ENCODE data around the gene SMG1. TPM values are rescaled to one million over a fixed set of nuclear protein-coding genes. Genes with fewer than 3 reads are reported as not detected.
"Not testable (repeated sequence)": the region's sequence is repeated elsewhere in the genome, so short reads cannot be mapped to it uniquely, and the experiment has no call there.

SMG1 gene
- total and polyA plus RNA-seq, 4 donors: 11.3 to 139 (median 43.0) TPM

DNA sequence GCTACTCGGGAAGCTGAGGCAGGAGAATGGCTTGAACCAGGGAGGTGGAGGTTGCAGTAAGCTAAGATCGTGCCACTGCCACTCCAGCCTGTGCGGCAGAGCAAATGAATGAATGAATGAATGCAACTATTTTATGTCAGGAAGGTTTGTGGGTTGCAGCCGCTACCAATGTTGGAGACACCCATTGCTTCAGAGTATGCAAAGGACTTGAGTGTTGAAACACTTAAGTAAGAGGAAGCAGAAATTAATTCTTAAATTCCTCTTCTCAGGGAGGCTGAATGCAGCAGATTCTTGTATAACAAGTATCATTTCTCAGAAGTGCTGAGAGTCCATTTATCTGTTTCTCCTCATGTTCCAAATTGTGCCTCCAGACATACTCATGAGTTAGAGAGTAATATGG is 151.6 kb downstream of the SMG1 start:
- DNase-seq; H3K4me1 ChIP-seq (ENCODE audit: control insufficient read depth in 5 of 5, insufficient read depth in 5 of 5, low read length in 5 of 5); H3K4me3 ChIP-seq; ATAC-seq (ENCODE audit: insufficient read depth, low FRiP score); H3K36me3 ChIP-seq (ENCODE audit: control insufficient read depth in 4 of 4, insufficient read depth in 4 of 4, low read length in 4 of 4); H3K27me3 ChIP-seq (ENCODE audit: control insufficient read depth in 3 of 3, insufficient read depth in 3 of 3, low read length in 2 of 3); H3K9me3 ChIP-seq (ENCODE audit: control insufficient read depth in 4 of 4, insufficient read depth in 3 of 4, low read length in 3 of 4); H3K9ac ChIP-seq (ENCODE audit: insufficient read depth in 1 of 2, low read length in 2 of 2); H3K27ac ChIP-seq (ENCODE audit: low read depth in 1 of 2, low read length in 1 of 2): not testable (repeated sequence)
- 51 to 79% methylated on average over 4 of the region's 4 CpGs for WGBS, 2 donors

DNA sequence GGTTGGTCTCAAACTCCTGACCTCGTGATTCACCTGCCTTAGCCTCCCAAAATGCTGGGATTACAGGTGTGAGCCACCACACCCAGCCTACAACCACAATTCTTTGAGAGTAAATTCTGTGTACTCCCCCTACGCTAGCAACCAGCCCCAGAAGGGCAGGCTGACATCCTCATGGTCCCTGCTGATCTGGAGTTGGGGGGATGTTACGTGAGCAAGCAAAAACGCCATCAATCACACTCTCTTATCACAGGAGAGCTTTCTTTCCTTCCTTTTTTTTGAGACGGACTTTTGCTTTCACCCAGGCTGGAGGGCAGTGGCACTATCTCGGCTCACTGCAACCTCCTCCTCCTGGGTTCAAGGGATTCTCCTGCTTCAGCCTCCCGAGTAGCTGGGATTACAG is 154.0 kb downstream of the SMG1 start:
- WGBS, 2 donors: 41 to 63% methylated on average over 7 of the region's 7 CpGs
- not testable (repeated sequence) for H3K4me1 ChIP-seq (ENCODE audit: control insufficient read depth in 5 of 5, insufficient read depth in 5 of 5, low read length in 5 of 5); DNase-seq; H3K4me3 ChIP-seq; H3K27ac ChIP-seq (ENCODE audit: low read depth in 1 of 2, low read length in 1 of 2); ATAC-seq (ENCODE audit: insufficient read depth, low FRiP score); H3K27me3 ChIP-seq (ENCODE audit: control insufficient read depth in 3 of 3, insufficient read depth in 3 of 3, low read length in 2 of 3); H3K9ac ChIP-seq (ENCODE audit: insufficient read depth in 1 of 2, low read length in 2 of 2); H3K36me3 ChIP-seq (ENCODE audit: control insufficient read depth in 4 of 4, insufficient read depth in 4 of 4, low read length in 4 of 4); H3K9me3 ChIP-seq (ENCODE audit: control insufficient read depth in 4 of 4, insufficient read depth in 3 of 4, low read length in 3 of 4)

DNA sequence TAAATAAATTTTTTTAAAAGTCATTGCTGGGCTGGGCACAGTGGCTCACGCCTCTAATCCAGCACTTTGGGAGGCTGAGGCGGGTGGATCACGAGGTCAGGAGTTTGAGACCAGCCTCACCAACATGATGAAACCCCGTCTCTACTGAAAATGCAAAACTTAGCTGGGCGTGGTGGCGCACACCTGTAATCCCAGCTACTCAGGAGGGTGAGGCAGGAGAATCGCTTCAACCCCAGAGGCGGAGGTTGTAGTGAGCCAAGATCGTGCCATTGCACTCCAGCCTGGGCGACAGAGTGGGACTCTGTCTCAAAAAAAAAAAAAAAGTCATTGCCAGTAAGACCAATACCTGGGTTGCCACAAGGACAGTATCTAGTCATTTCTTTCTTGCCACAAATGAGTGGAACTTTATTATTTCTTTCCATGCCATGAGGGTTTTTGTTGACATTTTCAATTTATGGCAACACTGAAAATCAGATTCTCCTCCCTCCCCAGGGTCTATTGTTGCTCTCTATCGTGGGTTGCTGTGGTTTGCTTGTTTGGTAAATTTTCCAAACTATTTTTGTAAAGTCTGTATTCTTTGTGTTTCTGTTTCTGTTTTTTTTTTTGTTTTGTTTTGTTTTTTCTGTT is 155.8 kb downstream of the SMG1 start:
- H3K27ac ChIP-seq (ENCODE audit: low read depth in 1 of 2, low read length in 1 of 2); H3K4me1 ChIP-seq (ENCODE audit: control insufficient read depth in 5 of 5, insufficient read depth in 5 of 5, low read length in 5 of 5); DNase-seq; H3K9ac ChIP-seq (ENCODE audit: insufficient read depth in 1 of 2, low read length in 2 of 2); H3K27me3 ChIP-seq (ENCODE audit: control insufficient read depth in 3 of 3, insufficient read depth in 3 of 3, low read length in 2 of 3); H3K9me3 ChIP-seq (ENCODE audit: control insufficient read depth in 4 of 4, insufficient read depth in 3 of 4, low read length in 3 of 4); ATAC-seq (ENCODE audit: insufficient read depth, low FRiP score); H3K4me3 ChIP-seq; H3K36me3 ChIP-seq (ENCODE audit: control insufficient read depth in 4 of 4, insufficient read depth in 4 of 4, low read length in 4 of 4): not testable (repeated sequence)
- 93 to 95% methylated on average over 11 of the region's 11 CpGs for WGBS, 2 donors

DNA sequence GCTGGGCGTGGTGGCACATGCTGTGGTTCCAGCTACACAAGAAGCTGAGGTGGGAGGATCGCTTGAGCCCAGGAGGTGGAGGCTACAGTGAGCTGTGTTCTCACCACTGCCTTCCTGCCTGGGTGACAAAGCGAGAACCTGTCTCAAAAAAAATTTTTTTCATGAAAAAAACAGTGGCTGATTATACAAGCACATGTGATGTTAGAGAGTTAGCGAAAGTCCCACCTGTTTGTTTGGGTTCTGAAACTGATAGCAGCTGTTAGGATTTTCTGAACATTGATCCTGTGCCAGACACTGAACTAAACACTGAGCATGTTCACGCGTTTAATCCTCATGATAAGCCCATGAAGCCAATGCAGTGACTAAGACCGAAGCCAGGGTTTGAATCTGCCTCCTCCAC is 159.0 kb downstream of the SMG1 start:
- not testable (repeated sequence) for H3K27ac ChIP-seq (ENCODE audit: low read depth in 1 of 2, low read length in 1 of 2); H3K36me3 ChIP-seq (ENCODE audit: control insufficient read depth in 4 of 4, insufficient read depth in 4 of 4, low read length in 4 of 4); H3K9ac ChIP-seq (ENCODE audit: insufficient read depth in 1 of 2, low read length in 2 of 2); DNase-seq; H3K4me3 ChIP-seq; H3K4me1 ChIP-seq (ENCODE audit: control insufficient read depth in 5 of 5, insufficient read depth in 5 of 5, low read length in 5 of 5); H3K27me3 ChIP-seq (ENCODE audit: control insufficient read depth in 3 of 3, insufficient read depth in 3 of 3, low read length in 2 of 3); ATAC-seq (ENCODE audit: insufficient read depth, low FRiP score); H3K9me3 ChIP-seq (ENCODE audit: control insufficient read depth in 4 of 4, insufficient read depth in 3 of 4, low read length in 3 of 4)
- WGBS, 2 donors: 68 to 71% methylated on average over 6 of the region's 7 CpGs

DNA sequence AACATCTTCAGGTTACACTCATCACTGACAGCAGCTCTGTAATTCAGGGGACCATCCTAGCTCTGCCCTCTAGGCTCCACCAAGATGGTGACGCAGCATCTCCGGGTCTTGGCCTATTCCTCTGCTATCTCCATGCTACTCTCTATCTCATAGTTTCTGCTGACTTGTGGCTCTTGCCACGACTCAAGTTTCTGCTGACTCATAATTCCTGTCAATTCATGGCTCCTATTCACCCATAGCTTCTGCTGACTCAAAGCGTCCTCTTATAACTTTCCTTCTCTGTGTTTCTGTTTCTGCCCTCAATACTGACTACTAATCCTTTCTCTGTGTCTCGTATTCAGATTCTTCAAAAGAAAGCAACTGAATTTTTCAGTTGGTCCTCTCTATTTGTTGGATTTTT is 163.5 kb downstream of the SMG1 start:
- peak; percentile 22 for ATAC-seq (ENCODE audit: insufficient read depth, low FRiP score)
- not testable (repeated sequence) for H3K27me3 ChIP-seq (ENCODE audit: control insufficient read depth in 3 of 3, insufficient read depth in 3 of 3, low read length in 2 of 3); H3K9me3 ChIP-seq (ENCODE audit: control insufficient read depth in 4 of 4, insufficient read depth in 3 of 4, low read length in 3 of 4); DNase-seq; H3K4me1 ChIP-seq (ENCODE audit: control insufficient read depth in 5 of 5, insufficient read depth in 5 of 5, low read length in 5 of 5); H3K9ac ChIP-seq (ENCODE audit: insufficient read depth in 1 of 2, low read length in 2 of 2); H3K4me3 ChIP-seq; H3K36me3 ChIP-seq (ENCODE audit: control insufficient read depth in 4 of 4, insufficient read depth in 4 of 4, low read length in 4 of 4); H3K27ac ChIP-seq (ENCODE audit: low read depth in 1 of 2, low read length in 1 of 2)
- 22 to 32% methylated on average over 3 of the region's 5 CpGs for WGBS, 2 donors

DNA sequence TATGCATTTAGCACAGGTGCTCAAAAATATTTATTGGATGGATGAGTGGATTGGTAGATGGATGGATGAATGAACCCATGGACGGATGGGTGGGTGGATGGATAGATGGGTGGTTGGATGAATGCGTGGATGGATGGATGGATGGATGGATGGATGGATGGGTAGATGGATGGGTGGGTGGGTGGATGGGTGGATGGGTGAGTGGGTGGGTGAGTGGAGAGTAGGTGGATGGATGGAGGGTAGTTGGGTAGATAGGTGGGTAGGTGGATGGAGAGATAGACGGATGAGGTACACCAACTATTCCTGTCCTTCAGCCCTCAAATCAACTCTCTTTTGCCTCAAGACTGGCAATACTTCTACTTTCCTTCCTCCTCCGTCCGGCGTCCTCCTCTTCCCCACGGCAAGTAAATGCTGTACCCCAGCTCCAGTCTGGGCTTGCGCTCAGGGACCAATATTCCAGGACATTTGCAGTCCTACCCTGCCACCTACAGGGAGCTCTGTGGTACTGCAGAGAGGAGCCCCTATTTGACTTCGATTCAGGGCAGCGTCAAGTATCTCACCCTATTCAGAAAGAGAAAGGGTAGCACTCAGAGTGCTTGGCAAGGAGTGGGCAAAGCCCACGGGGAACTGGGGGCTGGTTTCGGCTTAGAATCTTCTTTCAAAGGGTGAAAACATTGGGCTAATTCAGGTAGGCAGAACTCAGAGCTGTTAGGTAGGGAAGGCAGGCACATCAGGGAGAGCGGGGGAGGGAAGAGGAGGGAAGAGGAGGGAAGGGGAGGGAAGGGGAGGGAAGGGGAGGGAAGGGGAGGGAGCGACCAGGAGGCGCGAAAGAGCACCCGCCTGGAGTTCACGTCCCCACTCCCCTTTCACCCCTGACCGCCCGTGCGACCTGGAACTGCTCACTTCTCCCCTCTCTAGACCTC is 166.3 kb downstream of the SMG1 start:
- not testable (repeated sequence) for H3K36me3 ChIP-seq (ENCODE audit: control insufficient read depth in 4 of 4, insufficient read depth in 4 of 4, low read length in 4 of 4); H3K27me3 ChIP-seq (ENCODE audit: control insufficient read depth in 3 of 3, insufficient read depth in 3 of 3, low read length in 2 of 3); H3K4me1 ChIP-seq (ENCODE audit: control insufficient read depth in 5 of 5, insufficient read depth in 5 of 5, low read length in 5 of 5); H3K9me3 ChIP-seq (ENCODE audit: control insufficient read depth in 4 of 4, insufficient read depth in 3 of 4, low read length in 3 of 4); H3K9ac ChIP-seq (ENCODE audit: insufficient read depth in 1 of 2, low read length in 2 of 2); H3K27ac ChIP-seq (ENCODE audit: low read depth in 1 of 2, low read length in 1 of 2); H3K4me3 ChIP-seq
- peak in 1 of 3 donors; percentile 4 for DNase-seq
- WGBS, 2 donors: 31 to 35% methylated on average over 15 to 19 of the region's 21 CpGs
- ATAC-seq (ENCODE audit: insufficient read depth, low FRiP score): peak; percentile 98

DNA sequence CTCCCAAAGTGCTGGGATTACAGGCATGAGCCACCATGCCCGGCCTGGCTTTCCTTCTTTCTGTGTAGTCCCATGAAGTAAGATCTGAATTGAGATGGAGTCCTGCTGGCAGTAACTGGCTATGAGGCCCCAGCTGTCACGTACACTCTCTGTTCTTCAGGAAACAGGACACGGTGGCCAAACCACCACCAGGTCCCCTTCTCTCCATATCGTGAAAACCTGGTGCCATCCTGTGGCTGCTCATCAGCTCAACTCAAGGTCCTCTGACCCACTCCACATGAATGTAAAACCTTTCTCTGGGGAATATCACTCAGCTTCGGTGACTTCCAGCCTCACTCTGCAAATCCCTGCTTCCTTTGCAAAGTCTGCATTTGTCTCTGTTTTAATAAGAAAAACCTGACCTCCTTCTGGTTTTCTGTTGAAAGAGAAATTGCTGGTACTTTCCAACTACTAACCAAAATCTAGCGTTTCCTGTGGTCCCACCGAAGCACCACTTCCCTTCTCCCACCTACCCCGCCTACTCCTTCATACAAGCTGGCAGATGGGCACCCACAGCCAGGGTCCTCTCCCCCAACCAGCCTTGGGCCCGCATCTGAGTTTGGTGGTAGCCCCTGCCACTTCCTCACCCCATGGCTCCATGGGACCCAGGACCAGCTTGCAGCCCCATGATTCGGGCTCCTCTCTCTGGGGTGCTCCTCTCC is 168.1 kb downstream of the SMG1 start:
- WGBS, 2 donors: 0 to 30% methylated on average over 2 to 3 of the region's 10 CpGs
- not testable (repeated sequence) for H3K27ac ChIP-seq (ENCODE audit: low read depth in 1 of 2, low read length in 1 of 2); H3K27me3 ChIP-seq (ENCODE audit: control insufficient read depth in 3 of 3, insufficient read depth in 3 of 3, low read length in 2 of 3); H3K4me3 ChIP-seq; H3K9ac ChIP-seq (ENCODE audit: insufficient read depth in 1 of 2, low read length in 2 of 2); H3K9me3 ChIP-seq (ENCODE audit: control insufficient read depth in 4 of 4, insufficient read depth in 3 of 4, low read length in 3 of 4); DNase-seq; H3K4me1 ChIP-seq (ENCODE audit: control insufficient read depth in 5 of 5, insufficient read depth in 5 of 5, low read length in 5 of 5); ATAC-seq (ENCODE audit: insufficient read depth, low FRiP score); H3K36me3 ChIP-seq (ENCODE audit: control insufficient read depth in 4 of 4, insufficient read depth in 4 of 4, low read length in 4 of 4)

DNA sequence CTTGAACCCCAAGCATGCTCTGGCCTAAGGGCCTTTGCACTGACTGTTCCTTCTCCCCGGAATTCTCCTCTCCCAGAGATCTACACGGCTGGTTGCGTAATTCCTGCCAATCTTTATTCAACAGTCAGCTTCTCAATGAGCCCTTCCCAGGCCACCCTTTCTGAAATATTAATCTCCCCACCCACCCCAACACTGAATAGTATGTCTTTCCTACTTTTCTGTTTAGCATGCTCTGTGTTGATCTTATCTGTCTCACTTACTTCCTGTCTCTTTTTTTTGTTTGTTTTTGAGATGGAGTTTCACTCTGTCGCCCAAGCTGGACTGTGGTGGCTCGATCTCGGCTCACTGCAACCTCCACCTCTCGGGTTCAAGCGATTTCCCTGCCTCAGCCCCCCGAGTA is 169.6 kb downstream of the SMG1 start:
- ATAC-seq (ENCODE audit: insufficient read depth, low FRiP score); H3K4me3 ChIP-seq; H3K27ac ChIP-seq (ENCODE audit: low read depth in 1 of 2, low read length in 1 of 2); H3K27me3 ChIP-seq (ENCODE audit: control insufficient read depth in 3 of 3, insufficient read depth in 3 of 3, low read length in 2 of 3); H3K9me3 ChIP-seq (ENCODE audit: control insufficient read depth in 4 of 4, insufficient read depth in 3 of 4, low read length in 3 of 4); H3K9ac ChIP-seq (ENCODE audit: insufficient read depth in 1 of 2, low read length in 2 of 2); H3K4me1 ChIP-seq (ENCODE audit: control insufficient read depth in 5 of 5, insufficient read depth in 5 of 5, low read length in 5 of 5); DNase-seq; H3K36me3 ChIP-seq (ENCODE audit: control insufficient read depth in 4 of 4, insufficient read depth in 4 of 4, low read length in 4 of 4): not testable (repeated sequence)
- 54 to 64% methylated on average over 9 of the region's 9 CpGs for WGBS, 2 donors
